HG03196 (cell line): ENCODE results near the gene C1QC.

Source experiments
- ATAC-seq: cut with Tn5 transposase; IDR thresholded peaks from one replicate; pipeline ENCODE4 v1.9.1; 2021; ENCODE audit not compliant: unreplicated experiment

Gene C1QC

GRCh38 chr1:22676916-22677583 is 33.6 kb downstream of the C1QC start:
- ATAC-seq, result no peak

DNA sequence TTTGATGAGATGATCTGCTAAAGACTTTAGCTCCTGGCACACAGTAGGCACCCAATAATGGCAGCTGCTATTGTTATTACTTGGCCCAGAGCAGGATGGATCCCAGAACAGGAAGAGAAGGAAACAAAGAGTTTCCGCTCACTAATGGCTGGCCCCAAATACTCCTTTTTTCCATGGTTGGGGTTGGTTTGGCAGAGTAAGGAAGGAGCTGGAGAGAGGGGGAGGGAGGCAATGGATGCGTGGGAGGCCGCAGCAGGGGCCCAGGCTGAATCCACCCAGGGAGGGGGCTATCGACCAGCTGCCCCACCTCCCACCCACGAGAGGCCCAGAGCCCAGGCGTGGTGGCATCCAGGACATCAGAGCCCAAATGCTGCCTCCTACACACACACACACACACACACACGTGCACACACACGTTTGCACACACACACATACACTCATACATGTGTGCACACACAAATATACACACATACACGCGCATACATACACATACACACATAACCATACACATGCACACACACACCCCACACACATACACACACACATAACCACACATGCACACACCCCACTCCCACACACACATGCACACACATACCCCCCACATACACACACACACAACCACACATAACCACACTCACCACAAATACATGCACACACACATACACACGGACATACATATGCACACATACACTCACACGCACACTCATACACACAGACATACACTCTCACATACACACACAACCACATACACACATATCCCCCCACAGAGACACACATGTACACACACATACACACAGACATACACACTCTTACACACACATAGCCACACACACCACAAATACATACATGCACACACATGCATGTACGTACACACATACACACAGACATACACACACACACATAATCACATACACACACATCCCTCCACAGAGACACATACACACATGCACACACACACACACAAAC is 34.8 kb downstream of the C1QC start:
- no peak for ATAC-seq

DNA sequence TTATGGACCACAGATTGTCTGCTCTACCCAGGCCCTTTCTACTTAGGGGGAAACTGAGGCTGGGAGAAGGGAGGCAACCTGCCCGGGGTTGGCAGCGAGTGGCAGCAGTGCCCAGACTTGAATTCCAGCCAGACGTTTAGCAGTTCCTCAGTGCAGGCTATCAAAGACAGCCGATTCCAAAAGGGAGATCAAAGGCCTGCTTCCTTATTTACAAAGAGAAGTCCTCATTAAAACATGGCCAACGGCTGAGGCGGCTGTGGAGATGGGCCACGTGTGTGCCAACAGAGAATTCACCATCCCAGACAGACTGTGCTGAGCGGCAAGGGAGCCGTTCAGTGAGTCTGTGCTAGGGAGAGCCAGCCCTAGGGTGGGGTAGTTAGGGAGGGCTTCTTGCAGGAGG is 37.3 kb downstream of the C1QC start:
- no peak for ATAC-seq

- ATAC-seq, result no peak
Observed at GRCh38 chr1:22681556-22682276, 38.3 kb downstream of the C1QC start.

DNA sequence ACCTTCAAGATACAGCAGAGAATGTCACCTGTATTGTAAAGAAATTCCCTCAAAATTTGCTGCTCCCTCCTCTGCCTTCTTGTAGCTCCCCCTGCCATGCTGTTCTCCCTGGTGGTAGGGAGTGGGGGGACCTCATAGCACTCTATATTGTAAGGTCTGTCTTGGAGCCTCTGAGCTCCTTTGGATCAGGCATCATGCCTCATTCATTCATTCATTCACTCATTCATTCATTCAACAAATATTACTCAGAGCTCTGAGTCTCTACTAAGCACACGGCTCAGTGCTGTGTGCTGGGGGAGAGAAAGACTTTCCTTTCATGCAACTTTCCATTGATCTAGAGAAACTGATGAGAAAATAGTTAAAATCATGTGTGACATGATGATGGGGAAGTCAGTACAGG is 40.1 kb downstream of the C1QC start:
- ATAC-seq, result no peak

- no peak for ATAC-seq
Observed at GRCh38 chr1:22685591-22686059, 42.2 kb downstream of the C1QC start.

- no peak for ATAC-seq
Observed at GRCh38 chr1:22687191-22687590, 43.8 kb downstream of the C1QC start.

GRCh38 chr1:22688466-22688865 is 45.0 kb downstream of the C1QC start:
- no peak for ATAC-seq

- no peak for ATAC-seq
Observed at GRCh38 chr1:22689505-22689904, 46.1 kb downstream of the C1QC start.

GRCh38 chr1:22691031-22691753 is 47.8 kb downstream of the C1QC start:
- no peak for ATAC-seq

- ATAC-seq, result no peak
Observed at GRCh38 chr1:22694172-22694571, 50.7 kb downstream of the C1QC start.

DNA sequence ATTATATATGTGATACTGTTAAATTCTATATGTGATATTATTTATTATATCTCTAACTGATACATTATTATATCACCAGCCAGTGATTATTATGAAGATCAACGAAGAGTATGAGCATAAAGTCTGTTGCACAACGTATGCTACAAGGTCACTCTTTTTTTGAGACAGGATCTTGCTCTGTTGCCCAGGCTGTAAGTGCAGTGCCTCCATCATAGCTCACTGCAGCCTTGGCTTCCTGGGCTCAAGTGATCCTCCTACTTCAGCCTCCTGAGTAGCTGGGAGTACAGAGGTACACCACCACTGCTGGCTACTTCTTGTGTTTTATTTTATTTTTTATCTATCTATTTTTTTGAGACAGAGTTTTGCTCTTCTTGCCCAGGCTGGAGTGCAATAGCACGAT is 53.2 kb downstream of the C1QC start:
- ATAC-seq, result no peak
